ENCODE measurements around the gene PSME2. TPM values are rescaled to one million over a fixed set of nuclear protein-coding genes. Genes with fewer than 3 reads are reported as not detected.
A peak's percentile ranks its signal among the peaks of the same experiment; 100 is the strongest.

The PSME2 gene
- total and polyA plus RNA-seq, 2 of the 13 experiments (the other 11 are each of a cell fraction or from before 2014, with no cell fraction given), result 332 to 716 TPM

DNA sequence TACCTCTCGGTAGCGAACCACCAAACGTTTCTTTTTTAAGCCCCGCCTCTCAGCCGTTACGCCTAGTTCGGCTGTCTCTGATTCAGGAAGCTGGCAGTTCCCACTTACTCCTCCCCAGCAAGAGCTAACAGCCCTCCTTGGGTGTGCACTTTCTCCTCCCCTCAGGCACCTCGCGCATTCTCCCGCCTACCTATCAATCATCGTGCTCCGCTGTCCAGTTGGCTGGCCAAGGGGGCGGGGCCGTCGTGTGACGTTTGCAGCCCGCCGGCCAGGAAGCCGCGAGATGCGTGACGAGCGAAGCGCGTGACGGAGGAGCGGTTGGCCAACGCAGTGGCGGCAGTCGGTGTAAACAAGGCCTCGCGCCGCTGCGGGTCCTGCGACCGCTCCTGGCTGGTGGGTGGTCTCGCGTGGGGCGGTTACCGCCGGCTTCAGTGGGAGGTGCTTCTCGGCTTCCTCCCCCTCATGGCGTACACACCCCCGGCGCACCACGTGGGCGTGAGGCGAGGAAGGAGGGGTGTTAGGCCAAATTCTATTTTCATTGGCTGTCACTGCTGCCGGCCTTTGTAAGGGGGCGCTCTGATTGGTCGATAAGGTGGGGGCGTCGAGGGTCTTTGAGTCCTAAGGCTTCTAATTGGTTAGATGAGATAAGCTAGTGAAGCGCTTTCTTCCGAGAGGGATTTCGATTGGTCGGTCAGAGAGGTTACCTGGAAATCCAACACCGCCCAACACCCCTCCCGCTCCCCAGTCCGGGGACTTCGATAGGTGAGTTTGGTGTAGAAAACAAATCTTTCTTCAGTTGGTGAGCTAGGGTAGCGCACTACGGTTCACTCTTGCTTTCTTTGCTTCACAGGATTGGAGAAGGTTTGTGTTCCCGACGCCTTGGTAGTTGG, 31.6 kb downstream of the PSME2 start, which contains the start of the genes DCAF11 and NRL (continued):
- TF ChIP-seq, protein P1, sequence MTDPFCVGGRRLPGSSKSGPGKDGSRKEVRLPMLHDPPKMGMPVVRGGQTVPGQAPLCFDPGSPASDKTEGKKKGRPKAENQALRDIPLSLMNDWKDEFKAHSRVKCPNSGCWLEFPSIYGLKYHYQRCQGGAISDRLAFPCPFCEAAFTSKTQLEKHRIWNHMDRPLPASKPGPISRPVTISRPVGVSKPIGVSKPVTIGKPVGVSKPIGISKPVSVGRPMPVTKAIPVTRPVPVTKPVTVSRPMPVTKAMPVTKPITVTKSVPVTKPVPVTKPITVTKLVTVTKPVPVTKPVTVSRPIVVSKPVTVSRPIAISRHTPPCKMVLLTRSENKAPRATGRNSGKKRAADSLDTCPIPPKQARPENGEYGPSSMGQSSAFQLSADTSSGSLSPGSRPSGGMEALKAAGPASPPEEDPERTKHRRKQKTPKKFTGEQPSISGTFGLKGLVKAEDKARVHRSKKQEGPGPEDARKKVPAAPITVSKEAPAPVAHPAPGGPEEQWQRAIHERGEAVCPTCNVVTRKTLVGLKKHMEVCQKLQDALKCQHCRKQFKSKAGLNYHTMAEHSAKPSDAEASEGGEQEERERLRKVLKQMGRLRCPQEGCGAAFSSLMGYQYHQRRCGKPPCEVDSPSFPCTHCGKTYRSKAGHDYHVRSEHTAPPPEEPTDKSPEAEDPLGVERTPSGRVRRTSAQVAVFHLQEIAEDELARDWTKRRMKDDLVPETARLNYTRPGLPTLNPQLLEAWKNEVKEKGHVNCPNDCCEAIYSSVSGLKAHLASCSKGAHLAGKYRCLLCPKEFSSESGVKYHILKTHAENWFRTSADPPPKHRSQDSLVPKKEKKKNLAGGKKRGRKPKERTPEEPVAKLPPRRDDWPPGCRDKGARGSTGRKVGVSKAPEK (CRISPR knock-in tag; IDR thresholded peaks at IDR 0.05; ENCODE audit: borderline replicate concordance), result peak; percentile 96; the same call in 1 of the 2 replicates
- TF ChIP-seq ZFX (CRISPR knock-in tag; IDR thresholded peaks at IDR 0.05; ENCODE audit: low read depth), result peak; percentile 90
- TF ChIP-seq, protein P2, sequence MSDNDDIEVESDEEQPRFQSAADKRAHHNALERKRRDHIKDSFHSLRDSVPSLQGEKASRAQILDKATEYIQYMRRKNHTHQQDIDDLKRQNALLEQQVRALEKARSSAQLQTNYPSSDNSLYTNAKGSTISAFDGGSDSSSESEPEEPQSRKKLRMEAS (IDR thresholded peaks at IDR 0.05), result no peak
- peak; percentile 86 for TF ChIP-seq RCOR2 (CRISPR knock-in tag; IDR thresholded peaks at IDR 0.05)
- peak; percentile 83; the same call in 1 of the 2 replicates for TF ChIP-seq KDM1A (CRISPR knock-in tag; IDR thresholded peaks at IDR 0.05)
- TF ChIP-seq ZNF674 (CRISPR knock-in tag; IDR thresholded peaks at IDR 0.05; ENCODE audit: low read depth), result peak; percentile 98; the same call in 1 of the 2 replicates
- TF ChIP-seq HNF4G (IDR thresholded peaks at IDR 0.05; ENCODE audit: borderline replicate concordance, low read depth, low read length), result peak; percentile 49; the same call in 1 of the 2 replicates
- TF ChIP-seq HNF4G (CRISPR knock-in tag; IDR thresholded peaks at IDR 0.05; ENCODE audit: borderline replicate concordance, low read depth), result peak; percentile 68
- TF ChIP-seq, protein P3, sequence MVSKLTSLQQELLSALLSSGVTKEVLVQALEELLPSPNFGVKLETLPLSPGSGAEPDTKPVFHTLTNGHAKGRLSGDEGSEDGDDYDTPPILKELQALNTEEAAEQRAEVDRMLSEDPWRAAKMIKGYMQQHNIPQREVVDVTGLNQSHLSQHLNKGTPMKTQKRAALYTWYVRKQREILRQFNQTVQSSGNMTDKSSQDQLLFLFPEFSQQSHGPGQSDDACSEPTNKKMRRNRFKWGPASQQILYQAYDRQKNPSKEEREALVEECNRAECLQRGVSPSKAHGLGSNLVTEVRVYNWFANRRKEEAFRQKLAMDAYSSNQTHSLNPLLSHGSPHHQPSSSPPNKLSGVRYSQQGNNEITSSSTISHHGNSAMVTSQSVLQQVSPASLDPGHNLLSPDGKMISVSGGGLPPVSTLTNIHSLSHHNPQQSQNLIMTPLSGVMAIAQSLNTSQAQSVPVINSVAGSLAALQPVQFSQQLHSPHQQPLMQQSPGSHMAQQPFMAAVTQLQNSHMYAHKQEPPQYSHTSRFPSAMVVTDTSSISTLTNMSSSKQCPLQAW (CRISPR knock-in tag; IDR thresholded peaks at IDR 0.05), result no peak; the same call in 1 of the 2 replicates
- peak; percentile 100 for TF ChIP-seq HOXA5 (CRISPR knock-in tag; IDR thresholded peaks at IDR 0.05)
- TF ChIP-seq, protein P4, sequence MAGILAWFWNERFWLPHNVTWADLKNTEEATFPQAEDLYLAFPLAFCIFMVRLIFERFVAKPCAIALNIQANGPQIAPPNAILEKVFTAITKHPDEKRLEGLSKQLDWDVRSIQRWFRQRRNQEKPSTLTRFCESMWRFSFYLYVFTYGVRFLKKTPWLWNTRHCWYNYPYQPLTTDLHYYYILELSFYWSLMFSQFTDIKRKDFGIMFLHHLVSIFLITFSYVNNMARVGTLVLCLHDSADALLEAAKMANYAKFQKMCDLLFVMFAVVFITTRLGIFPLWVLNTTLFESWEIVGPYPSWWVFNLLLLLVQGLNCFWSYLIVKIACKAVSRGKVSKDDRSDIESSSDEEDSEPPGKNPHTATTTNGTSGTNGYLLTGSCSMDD (CRISPR knock-in tag; IDR thresholded peaks at IDR 0.05), result peak; percentile 82; the same call in 1 of the 2 replicates
- TF ChIP-seq ZNF670 (CRISPR knock-in tag; IDR thresholded peaks at IDR 0.05; ENCODE audit: borderline replicate concordance), result no peak
- TF ChIP-seq, protein P5, sequence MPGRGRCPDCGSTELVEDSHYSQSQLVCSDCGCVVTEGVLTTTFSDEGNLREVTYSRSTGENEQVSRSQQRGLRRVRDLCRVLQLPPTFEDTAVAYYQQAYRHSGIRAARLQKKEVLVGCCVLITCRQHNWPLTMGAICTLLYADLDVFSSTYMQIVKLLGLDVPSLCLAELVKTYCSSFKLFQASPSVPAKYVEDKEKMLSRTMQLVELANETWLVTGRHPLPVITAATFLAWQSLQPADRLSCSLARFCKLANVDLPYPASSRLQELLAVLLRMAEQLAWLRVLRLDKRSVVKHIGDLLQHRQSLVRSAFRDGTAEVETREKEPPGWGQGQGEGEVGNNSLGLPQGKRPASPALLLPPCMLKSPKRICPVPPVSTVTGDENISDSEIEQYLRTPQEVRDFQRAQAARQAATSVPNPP (CRISPR knock-in tag; IDR thresholded peaks at IDR 0.05), result peak; percentile 95
- TF ChIP-seq, protein P6, sequence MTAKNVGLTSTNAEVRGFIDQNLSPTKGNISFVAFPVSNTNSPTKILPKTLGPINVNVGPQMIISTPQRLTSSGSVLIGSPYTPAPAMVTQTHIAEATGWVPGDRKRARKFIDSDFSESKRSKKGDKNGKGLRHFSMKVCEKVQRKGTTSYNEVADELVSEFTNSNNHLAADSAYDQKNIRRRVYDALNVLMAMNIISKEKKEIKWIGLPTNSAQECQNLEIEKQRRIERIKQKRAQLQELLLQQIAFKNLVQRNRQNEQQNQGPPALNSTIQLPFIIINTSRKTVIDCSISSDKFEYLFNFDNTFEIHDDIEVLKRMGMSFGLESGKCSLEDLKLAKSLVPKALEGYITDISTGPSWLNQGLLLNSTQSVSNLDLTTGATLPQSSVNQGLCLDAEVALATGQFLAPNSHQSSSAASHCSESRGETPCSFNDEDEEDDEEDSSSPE (CRISPR knock-in tag; IDR thresholded peaks at IDR 0.05), result peak; percentile 94
- TF ChIP-seq FOXO1 (CRISPR knock-in tag; IDR thresholded peaks at IDR 0.05), result peak; percentile 99
- peak; percentile 42 for TF ChIP-seq ZSCAN22 (CRISPR knock-in tag; IDR thresholded peaks at IDR 0.05)
- peak; percentile 98 for TF ChIP-seq YEATS4 (CRISPR knock-in tag; IDR thresholded peaks at IDR 0.05; ENCODE audit: borderline replicate concordance)
- TF ChIP-seq PRPF4 (IDR thresholded peaks at IDR 0.05; ENCODE audit: low read depth, low read length, poor library complexity, severe bottlenecking), result no peak
- TF ChIP-seq, protein P7, sequence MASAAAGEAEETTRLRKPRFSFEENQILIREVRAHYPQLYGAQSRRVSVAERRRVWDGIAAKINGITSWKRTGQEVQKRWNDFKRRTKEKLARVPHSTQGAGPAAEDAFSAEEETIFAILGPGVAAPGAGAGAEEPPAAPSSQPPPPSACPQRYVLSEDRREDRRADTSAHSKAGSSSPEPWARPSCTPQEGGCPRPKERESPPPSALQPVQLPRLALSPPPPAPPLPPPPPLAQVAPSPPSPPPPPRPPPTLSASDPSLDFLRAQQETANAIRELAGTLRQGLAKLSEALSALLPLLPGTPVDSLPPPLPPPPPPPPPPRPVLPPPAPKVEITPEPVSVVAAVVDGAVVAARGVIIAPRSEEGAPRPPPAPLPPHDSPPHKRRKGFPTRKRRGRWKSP (CRISPR knock-in tag; IDR thresholded peaks at IDR 0.05), result no peak
